ENCODE results near the gene CNOT4.
"Not testable (repeated sequence)": the region's sequence is repeated elsewhere in the genome, so short reads cannot be mapped to it uniquely, and the experiment has no call there.

The CNOT4 gene

DNA sequence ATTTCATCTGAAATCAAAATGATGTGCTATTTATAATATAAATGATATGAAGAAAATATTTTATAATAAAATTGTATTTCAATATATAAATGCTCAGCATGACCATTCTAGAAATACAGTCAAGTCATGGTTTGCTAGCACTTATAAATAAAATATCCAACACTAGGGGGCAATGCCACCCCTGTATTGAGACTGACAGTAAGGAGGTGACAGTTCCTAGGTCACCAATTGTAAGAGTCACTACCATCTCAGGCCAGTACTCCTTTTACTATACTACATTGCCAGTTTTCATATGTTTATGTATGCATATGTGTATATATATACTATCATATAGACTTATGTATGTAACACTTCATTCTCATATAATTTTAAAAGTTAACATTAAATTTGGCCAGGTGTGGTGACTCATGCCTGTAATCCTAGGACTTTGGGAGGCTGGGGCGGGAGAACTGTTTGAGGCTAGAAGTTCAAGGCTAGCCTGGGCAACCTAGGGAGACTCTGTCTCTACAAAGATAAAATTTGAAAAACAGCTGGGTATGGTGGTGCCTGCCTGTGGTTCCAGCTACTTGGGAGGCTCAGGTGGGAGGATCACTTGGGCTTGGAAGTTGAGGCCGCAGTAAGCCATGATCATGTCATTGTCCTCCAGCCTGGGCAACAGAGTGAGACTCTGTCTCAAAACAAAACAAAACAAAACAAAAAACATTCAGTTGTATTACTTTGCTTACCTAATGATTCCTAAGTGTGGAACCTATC is 2.4 kb upstream of the CNOT4 start:
- DNase-seq: peak; percentile 32

DNA sequence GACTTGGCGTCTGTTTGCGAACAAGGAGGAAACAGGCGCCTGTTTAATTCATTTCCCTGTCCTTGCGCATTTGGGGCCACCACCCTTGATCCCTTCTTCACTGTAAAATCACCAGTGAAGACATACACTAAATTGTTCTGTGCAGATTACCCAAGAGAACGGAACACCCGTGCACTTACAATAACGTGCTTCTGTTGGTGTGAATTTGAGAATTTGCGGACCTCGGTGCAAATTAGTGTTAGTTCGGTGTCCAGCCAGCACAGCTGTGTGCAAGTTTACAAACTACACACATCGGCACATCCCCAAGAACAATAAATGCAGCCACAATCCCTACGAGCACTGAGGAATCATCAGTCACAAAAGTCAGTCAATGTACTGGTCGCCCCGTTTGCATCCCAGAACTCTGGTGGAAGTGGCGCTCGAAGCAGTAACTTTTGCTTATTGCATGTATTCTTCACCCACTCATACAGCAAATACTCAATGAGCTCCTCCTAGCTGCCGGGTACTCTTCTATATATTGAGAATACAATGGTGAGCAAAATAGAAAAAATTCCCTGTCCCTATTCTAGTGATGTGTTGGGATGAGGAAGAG is 786 bp upstream of the CNOT4 start:
- peak; percentile 6 for DNase-seq

DNA sequence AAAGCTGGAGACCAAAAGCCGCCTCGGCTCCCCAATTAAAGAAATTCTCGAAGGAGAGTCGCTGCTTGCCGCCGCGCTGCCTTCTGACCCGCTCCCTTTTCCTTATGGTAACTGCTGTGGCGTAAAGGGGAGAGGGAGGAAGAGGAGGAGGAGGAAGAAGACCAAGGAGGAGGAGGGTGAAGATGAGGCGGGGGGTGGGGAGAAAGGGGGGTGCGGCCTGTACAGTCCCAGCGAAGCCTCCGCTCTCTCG is 388 bp downstream of the CNOT4 start:
- no peak for DNase-seq

DNA sequence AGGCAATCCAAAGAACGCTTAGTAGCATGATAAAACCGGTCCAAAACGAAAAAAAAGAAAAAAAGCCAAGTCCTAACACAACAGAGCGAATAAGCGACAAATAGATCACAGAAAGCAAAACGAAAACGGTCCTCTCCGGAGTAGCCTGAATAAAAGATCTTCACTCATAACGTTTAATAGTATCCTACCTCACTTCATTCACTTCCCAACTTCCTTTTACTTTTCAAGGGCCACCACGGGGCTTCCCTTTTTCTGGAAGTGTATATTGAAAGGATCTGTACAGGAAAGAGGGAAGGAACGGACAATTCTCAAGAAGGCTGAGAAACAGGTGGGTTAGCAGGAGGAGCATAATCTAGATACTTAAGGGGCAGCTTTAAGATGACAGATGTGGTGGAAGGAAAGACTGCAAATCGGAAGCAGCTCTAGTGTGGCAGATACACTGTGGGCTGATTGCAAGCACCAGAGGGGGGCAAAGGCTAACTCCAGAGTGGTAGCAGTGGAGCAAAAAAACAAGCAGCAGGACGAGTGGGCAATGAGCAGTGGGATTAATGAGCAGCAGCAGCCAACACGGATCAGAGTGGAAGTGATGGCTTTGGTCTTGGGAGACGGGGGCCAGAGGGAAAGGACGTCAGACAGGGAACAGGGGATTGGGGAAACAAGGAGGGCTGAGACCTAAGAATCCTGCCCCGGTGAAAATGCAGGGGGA is 866 bp downstream of the CNOT4 start:
- DNase-seq: peak; percentile 35

DNA sequence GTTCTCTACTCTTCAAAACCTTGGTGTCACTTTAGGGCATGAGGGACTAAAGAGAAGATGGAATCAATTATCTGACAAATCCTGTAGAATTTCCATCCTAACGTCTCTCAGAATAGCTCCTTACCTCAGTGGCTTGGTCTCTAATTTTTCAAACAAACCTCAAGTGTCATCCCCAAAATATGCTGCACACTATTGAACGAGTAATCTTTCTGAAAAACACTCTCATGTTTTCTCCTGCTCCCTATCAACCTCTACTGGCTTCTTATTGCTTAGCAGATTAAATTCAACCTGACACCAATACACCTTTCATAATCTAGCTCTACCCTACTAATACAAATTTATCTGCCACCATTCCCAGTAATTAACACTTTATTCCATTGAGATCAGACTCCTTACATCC is 8.5 kb downstream of the CNOT4 start:
- no peak for DNase-seq

DNA sequence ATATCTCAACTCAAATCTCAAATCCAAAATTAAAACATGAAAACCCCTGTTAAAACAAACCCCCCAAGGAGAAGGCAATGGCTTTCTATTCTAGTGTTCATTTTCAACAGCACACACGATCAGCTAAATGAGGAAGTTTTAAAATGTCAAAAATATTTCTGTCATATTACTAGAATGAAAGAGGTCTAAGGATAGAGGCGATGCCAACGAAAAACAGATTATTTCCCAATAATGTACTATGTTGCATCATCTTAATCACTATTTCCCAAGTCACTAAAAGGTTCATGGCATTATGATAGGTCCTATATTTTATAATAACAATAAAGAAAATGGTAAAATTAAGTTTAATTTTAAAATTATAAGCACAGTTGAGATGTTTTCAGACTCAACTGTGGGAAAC is 10.1 kb downstream of the CNOT4 start:
- DNase-seq: no peak

DNA sequence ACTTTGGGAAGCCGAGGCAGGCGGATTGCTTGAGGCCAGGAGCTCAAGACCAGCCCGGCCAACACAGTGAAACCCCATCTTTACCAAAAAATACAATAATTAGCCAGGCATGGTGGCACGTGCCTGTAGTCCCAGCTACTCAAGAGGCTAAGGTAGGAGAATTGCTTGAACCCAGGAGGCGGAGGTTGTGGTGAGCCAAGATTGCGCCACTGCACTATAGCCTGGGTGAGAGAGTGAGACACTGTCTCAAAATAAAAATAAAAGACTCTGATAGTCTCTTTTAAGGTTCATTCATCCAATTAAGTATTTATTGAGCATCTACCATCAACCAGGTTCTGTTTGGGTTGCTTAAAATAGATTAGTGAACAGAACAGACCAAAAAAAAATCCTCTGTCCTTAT is 12.7 kb downstream of the CNOT4 start:
- DNase-seq: not testable (repeated sequence)

DNA sequence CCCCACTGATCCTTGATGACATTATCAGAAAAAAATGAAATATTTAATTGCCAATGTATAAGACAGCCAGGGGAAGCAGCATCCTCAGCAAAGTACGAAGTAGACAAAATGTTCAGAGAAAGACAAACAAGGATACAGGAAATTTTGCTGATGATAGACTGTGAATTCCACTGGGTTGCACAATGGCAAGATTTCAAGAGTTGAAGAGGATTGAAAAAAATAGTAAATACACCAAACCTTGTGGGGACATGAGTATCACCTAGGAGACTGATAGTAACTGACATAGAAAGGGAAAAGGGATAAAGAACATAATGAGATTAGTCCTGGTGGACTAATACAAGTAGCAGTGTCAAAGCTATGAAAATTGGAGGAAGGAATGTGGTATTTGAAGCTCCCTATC is 16.5 kb downstream of the CNOT4 start:
- no peak for DNase-seq

DNA sequence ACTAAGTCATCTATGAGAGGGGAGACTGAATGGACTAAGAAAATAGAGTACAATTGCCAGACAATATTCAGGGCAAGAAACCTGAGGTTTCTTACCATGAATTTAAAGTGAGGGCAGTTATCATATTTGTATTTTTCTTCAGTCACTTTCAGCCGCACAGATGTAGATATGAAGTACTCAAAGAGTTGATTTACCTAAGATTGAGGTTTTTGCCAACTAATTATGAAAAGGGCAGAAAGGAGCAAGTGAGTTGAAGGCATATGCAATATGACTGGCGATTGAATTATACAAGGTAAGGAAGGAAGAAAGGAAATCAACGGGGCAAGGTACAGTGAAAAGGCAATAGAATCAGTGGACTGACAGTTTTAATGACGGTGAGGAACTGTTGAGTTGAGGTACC is 17.8 kb downstream of the CNOT4 start:
- no peak for DNase-seq

DNA sequence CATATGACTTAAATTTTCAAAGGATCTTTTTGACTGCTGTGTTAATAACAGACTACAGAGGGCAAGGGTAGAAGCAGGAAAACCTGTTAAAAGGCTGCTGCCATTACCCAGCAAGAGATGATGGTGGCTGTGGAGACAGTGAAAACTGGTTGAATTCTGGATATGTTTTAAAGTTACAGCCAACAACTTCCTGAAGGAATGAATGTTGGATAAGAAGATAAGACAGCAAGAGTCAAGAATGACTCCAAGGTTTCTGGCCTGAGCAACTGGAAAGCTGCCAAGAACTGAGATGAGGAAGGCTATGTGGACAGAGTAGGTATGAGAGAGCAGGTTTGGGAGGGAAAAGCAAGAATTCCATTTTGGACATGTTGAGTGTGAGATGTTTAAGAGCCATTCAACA is 19.1 kb downstream of the CNOT4 start:
- no peak for DNase-seq

DNA sequence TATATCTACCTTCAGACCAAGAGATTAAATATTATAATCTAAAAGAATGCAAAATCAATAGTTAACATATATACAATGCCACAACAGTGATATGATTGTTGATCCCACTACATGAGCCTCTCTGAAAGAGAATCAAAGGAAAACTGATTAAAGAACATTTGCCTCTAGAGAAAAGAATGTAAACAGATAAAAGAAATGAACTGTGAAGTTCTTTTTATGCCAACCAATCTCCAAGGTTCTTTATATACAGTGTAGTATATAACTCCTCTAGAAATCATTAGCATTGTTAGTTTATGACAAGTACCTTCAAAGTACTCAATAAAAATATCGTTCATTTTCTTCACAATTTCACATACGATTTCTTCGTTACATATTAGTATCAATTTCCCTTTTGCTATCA is 20.1 kb downstream of the CNOT4 start:
- no peak for DNase-seq

DNA sequence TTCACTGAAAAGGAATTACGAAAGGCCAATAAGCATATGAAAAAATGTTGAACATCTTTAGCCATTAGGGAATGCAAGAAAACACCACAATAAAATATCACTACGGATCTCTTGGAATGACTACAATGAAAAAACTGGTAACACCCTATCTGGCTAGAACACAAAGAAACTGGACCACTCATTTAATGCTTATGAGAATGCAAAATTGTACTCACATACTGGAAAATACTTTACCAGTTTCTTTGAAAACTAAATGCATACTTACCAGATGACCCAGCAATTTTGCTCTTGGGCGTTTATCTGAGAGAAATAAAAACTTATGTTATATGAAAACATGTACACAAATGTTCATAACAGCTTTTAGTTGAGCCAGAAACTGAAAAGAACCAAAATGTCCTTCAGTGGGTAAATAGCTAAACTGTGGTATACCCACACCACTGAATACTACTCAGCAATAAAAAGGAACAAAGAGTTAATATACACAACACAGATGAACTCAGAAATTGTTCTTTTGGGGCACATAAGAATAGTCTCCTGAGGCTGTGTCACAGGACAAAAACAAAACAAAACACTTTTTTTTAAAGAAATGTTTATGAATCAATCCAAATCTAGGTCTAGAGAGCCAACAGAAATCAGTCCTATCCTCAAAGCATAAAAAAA is 23.5 kb downstream of the CNOT4 start:
- no peak for DNase-seq

DNA sequence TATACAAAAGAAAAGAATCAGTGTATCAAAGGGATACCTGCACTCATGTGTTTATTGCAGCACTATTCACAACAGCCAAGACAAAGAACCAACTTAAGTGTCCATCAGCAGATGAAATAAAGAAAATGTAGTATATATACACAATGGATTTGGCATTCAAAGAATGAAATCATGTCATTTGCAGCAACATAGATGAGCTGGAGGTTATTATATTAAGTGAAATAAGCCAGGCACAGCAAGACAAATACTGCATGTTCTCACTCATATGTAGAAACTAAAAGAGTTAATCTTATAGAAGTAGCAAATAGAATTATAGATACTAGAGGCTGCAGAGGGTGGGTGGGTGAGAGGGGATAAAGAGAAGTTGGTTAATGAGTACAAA is 28.3 kb downstream of the CNOT4 start:
- DNase-seq: no peak

DNA sequence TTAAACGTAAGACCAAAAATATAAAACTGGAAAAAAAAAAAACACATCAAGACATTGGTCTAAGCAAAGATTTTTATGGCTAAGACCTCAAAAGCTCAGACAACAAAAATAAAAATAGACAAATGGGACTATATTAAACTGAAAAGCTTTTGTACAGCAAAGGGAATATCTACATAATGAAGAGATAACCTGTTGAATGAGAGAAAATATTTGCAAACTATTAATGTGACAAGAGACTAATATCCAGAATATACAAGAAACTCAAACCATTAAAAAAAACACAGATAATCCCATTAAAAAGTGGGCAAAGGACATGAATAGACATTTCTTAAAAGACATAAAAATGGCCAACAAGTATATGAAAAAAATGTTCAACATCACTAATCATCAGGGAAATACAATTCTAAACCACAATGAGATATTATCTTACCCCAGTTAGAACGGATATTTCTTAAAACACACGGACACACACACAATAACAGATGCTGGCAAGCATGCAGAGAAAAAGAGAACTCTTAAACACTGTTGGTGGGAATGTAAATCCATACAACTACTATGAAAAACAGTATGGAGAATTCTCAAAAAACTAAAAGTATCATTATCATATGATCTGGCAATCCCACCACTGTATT is 28.8 kb downstream of the CNOT4 start:
- DNase-seq: no peak

DNA sequence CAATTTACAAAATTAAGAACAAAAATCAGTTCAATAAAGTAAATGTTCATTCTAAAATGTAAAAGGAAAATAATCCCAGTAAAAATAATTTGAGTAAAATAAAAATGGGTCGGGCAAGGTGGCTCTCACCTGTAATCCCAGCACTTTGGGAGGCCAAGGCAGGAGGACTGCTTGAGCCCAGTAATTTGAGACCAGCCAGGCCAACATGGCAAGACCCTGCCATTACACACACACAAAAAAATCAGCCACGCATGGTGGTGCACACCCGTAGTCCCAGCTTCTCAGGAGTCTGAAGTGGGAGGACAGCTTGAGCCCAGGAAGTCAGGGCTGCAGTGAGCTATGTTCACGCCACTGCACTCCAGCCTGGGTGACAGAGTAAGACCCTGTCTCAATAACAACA is 34.4 kb downstream of the CNOT4 start:
- no peak for DNase-seq

DNA sequence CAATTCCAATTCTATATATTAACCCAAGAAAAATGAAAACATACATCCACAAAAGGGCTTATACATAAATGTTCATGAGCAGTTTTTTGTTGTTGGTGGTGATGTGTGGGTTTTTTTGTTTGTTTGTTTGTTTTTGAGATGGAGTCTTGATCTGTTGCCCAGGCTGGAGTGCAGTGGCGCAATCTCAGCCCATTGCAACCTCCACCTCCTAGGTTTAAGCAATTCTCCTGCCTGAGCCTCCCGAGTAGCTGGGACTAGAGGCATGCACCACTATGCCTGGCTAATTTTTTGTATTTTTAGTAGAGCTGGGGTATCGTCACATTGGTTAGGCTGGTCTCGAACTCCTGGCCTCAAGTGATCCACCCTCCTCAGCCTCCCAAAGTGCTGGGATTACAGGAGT is 40.2 kb downstream of the CNOT4 start:
- not testable (repeated sequence) for DNase-seq

DNA sequence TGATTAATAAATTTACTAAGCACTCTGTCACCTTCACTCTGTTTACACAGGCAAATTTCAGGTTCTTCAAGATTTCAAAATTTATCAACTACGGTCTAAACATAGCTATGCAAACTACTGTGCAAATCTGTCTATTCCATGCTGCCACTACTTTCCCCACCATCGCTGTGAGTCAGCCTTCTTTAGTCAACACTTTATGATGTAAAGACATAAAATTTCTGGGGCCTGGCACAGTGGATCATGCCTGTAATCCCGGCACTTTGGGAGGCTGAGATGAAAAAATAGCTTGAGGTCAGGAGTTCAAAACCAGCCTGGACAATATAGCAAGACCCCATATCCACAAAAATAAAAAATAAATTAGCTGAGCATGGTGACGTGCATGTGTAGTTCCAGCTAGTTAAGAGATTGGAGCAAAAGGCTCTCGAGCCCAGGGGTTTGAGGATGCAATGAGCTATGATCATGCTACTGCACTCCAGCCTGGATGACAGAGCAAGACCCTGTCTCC is 42.6 kb downstream of the CNOT4 start:
- no peak for DNase-seq

DNA sequence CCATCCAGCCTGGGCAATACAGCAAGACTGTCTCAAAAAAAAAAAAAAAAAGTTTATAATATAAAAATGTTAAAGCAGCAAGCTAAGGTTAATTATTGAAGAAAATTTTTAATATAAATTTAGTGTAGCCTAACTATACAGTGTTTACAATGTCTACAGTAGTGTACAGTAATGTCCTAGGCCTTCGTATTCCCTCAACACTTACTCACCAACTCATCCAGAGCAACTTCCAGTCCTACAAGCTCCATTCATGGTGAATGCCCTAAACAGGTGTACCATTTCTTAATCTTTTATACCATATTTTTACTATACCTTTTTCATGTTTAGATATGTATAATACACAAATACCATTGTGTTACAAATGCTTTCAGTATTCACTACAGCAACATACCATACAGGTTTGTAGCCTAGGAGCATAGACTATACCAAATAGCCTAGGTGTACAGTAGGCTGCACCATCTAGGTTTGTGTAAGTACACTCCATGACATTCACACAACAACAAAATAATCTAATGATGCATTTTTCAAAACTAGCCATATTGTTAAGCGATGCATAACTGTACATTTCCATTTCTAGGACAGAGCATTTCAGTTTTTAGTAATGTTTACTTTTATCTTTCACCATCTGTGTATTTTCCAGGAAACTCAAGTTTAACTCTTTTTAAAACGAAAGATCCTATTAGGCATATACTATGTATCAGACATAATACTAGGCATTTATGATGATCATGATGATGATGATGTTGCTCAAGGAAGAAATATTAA is 43.3 kb downstream of the CNOT4 start:
- no peak for DNase-seq

DNA sequence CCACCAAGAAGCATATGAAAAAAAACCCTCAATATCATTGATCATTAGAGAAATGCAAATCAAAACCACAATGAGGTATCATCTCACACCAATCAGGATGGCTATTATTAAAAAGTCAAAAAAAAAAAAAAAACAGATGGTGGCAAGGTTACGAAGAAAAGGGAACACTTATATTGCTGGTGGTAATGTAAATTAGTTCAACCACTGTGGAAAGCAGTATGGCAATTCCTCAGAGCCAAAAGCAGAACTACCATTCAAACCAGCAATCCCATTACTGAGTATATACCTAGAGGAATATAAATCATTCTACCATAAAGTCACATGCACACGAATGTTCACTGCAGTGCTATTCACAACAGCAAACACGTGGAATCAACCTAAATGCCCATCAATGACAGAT is 46.0 kb downstream of the CNOT4 start:
- no peak for DNase-seq

DNA sequence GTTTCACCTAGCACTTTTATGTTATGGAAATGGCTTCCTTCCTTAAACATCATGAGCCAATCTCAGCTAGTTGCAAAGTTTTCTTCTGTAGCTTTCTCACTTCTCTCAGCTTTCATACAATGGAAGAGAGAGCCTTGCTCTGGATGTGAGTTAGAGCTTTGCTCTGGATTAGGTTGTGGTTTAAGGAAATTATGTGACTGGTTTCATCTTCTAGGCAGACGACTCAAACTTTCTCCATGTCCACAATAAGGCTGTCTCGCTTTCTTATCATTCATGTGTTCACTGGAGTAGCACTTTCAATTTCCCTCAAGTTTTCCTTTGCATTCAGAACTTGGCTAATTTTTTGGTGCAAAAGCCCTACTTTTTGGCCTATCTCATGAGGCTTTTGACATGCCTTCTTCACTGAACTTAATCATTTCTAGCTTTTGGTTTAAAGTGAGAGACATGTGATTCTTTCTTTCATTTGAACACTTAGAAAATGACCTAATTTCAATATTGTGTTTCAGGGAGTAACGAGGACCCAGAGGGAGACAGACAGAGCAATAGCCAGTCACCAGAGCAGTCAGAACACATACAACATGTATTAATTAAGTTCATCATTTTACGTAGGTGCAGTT is 49.8 kb downstream of the CNOT4 start:
- DNase-seq: peak; percentile 7

DNA sequence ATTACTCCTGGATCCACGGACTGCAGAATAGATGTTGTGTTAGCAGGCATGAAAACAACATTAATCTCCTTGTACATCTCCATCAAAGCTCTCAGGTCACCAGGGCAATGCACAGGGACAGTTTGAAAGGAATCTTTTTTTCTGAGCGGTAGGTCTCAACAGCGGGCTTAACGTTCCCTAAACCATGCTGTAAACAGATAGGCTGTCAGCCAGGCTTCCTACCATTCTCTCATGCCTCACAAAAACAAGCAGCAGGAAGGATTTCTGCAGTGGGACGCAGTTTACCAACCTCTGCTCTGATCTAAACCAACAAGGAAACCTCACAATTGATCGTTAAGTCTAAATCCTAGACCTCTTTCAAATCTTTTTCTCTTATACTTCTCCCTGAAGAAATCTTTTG is 50.8 kb downstream of the CNOT4 start:
- DNase-seq: no peak

DNA sequence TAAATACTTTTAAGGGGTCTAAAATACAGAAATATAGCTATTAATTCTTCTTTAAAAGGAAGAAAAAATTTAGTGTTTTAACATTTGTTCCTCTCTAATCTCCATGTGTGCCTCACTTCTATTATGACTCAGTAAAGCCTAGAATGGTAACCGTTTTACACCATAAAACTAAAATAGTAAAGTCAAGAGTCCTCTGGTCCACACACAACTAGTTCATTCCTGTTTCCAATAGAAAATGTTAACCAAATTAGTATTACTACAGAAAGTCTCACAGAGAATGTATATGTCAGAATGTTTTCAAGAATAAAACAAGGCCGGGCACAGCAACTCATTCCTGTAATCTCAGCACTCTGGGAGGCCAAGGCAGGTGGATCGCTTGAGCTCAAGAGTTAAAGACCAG is 55.8 kb downstream of the CNOT4 start:
- no peak for DNase-seq

Measured in stimulated activated CD4-positive, alpha-beta T cell treated with anti-CD3 and anti-CD28 coated beads, Interleukin-15, amount 100 ng/mL, for 24 hours (primary cell).